Lung (tissue), 12 donors: Measurements from ENCODE around the gene SRXN1. TPM values are rescaled to one million over a fixed set of nuclear protein-coding genes. Genes with fewer than 3 reads are reported as not detected.

ENCODE experiments used
- ATAC-seq: fragments of 200-7000 bp; cut with Tn5 transposase; one replicate; pipeline ENCODE4 v1.9.1; 2020; ENCODE audit warnings: moderate number of reproducible peaks; ENCODE audit not compliant: insufficient read depth, low FRiP score
- DNase-seq, 3 donors: peaks; one replicate each; pipeline ENCODE4 v3.0.0-alpha.2; 2013 to 2017
- H3K27ac ChIP-seq, 2 donors: one replicate each; pipeline ENCODE4 v1.5.1; 2013; ENCODE audit warnings: mild to moderate bottlenecking in 2 of 2, moderate library complexity in 2 of 2, control low read depth in 1 of 2, inconsistent platforms in 1 of 2, low read depth in 1 of 2, low read length in 1 of 2
- H3K27me3 ChIP-seq, 3 donors: one replicate each; pipeline ENCODE4 v1.5.1; 2013; ENCODE audit warnings: low read length in 2 of 3; ENCODE audit not compliant: control insufficient read depth in 3 of 3, insufficient read depth in 3 of 3
- H3K36me3 ChIP-seq, 4 donors: one replicate each; pipeline ENCODE4 v1.5.1; 2013; ENCODE audit warnings: low read length in 4 of 4, mild to moderate bottlenecking in 1 of 4, moderate library complexity in 1 of 4; ENCODE audit not compliant: control insufficient read depth in 4 of 4, insufficient read depth in 4 of 4
- H3K4me1 ChIP-seq, 5 donors: one replicate each; pipeline ENCODE4 v1.5.1; 2013; ENCODE audit warnings: low read length in 5 of 5, mild to moderate bottlenecking in 2 of 5, moderate library complexity in 1 of 5; ENCODE audit not compliant: control insufficient read depth in 5 of 5, insufficient read depth in 5 of 5
- H3K4me3 ChIP-seq: one replicate; pipeline ENCODE4 v1.5.1; 2013; ENCODE audit warnings: mild to moderate bottlenecking, control low read depth, moderate library complexity
- H3K9ac ChIP-seq, 2 donors: one replicate each; pipeline ENCODE4 v1.5.1; 2013; ENCODE audit warnings: low read length in 2 of 2, control low read depth in 1 of 2; ENCODE audit not compliant: insufficient read depth in 1 of 2
- H3K9me3 ChIP-seq, 4 donors: one replicate each; pipeline ENCODE4 v1.5.1; 2013; ENCODE audit warnings: low read length in 3 of 4, mild to moderate bottlenecking in 1 of 4, moderate library complexity in 1 of 4; ENCODE audit not compliant: control insufficient read depth in 4 of 4, insufficient read depth in 3 of 4
- WGBS, 2 donors: extraction: QIAGEN DNeasy Blood & Tissue Kit; methylation state at CpG; one replicate each; pipeline ENCODE4 v1.1.7; 2013; 5-methylcytosine and 5-hydroxymethylcytosine counted together
- polyA plus RNA-seq, 2 donors: library from polyadenylated mRNA; stranded (reverse); fragments of 200-250 nt; gene quantifications; one replicate each; pipeline ENCODE4 v1.2.1, GENCODE V29; 2013
- total RNA-seq, 2 donors: library from RNA; depleted of rRNA in 1 of 2; stranded (reverse); fragments of >200 nt in 1 of 2; gene quantifications; one replicate each; pipeline ENCODE4 v1.2.1, GENCODE V29; 2014 to 2021
- TF ChIP-seq, protein P1 (sequence below): IDR thresholded peaks from 2 replicates; pipeline ENCODE4 v1.5.1; 2012; ENCODE audit warnings: mild to moderate bottlenecking; ENCODE audit errors: control extremely low read depth, extremely low read depth
- donor health status: control.
- donor health status: control.
- donor health status: Bipolar disorder and iron deficiency.
- donor health status: healthy.
- donor health status: DM: yes; HTN: yes; CAD: no.

SRXN1 gene
- total and polyA plus RNA-seq, 4 donors, result 6.1 to 47.4 (median 25.3) TPM

DNA sequence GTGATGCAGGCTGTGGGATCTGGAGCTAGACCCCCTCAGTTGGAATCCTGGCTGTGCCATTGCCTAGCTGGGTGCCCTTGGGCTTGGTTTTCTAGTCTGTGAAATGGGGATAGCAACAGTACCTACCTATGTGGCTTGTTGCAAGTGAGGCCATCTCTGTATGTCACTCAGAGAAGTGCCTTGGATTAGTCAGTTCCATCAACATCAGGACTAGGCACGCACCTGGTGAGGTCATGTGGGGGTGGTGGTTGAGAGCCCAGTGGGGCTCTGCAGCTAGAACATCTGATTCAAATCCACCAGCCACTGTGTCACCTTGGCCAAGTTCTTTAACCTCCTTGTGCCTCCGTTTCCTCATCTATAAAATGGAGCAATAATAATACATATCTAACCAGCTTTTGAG, 55.4 kb downstream of the SRXN1 start:
- Histone ChIP-seq H3K9me3 (peaks cover 0 to 2% (median 0%) of the 10 kb centered on the region in 4 donors), H3K4me1 (peaks cover 0 to 5% (median under 1%) of the 10 kb centered on the region in 5 donors), H3K4me3 (no peak overlapping the region), H3K27ac (no peak overlapping the region), H3K27me3 (no peaks in the 10 kb centered on the region), H3K36me3 (no peaks in the 10 kb centered on the region), H3K9ac (no peak overlapping the region)
- DNase-seq, result no peak
- ATAC-seq, result no peak
- 94 to 95% methylated on average over 2 of the region's 2 CpGs for WGBS, 2 donors
- TF ChIP-seq, protein P1, sequence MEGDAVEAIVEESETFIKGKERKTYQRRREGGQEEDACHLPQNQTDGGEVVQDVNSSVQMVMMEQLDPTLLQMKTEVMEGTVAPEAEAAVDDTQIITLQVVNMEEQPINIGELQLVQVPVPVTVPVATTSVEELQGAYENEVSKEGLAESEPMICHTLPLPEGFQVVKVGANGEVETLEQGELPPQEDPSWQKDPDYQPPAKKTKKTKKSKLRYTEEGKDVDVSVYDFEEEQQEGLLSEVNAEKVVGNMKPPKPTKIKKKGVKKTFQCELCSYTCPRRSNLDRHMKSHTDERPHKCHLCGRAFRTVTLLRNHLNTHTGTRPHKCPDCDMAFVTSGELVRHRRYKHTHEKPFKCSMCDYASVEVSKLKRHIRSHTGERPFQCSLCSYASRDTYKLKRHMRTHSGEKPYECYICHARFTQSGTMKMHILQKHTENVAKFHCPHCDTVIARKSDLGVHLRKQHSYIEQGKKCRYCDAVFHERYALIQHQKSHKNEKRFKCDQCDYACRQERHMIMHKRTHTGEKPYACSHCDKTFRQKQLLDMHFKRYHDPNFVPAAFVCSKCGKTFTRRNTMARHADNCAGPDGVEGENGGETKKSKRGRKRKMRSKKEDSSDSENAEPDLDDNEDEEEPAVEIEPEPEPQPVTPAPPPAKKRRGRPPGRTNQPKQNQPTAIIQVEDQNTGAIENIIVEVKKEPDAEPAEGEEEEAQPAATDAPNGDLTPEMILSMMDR, result no peak

Other genes with a start within 250 kb of the SRXN1 start
- gene RBCK1, start 244.9 kb downstream of the SRXN1 start, total RNA-seq, result 100 to 1,000 TPM in 1 of 2 donors, 10 to 100 TPM in 1; 58.3 to 102 TPM
- gene RBCK1, start 244.9 kb downstream of the SRXN1 start, polyA plus RNA-seq, result 100 to 1,000 TPM in 1 of 2 donors, 10 to 100 TPM in 1; 95.9 to 108 TPM
- 10 to 100 TPM; 33.8 to 42.4 TPM for gene TBC1D20, start 190.7 kb downstream of the SRXN1 start, total RNA-seq
- 10 to 100 TPM; 15.7 to 20.6 TPM for gene TBC1D20, start 190.7 kb downstream of the SRXN1 start, polyA plus RNA-seq
- 100 to 1,000 TPM in 1 of 2 donors, 10 to 100 TPM in 1; 83.5 to 186 TPM for gene CSNK2A1, start 109.4 kb downstream of the SRXN1 start, total RNA-seq
- gene CSNK2A1, start 109.4 kb downstream of the SRXN1 start, polyA plus RNA-seq, result 10 to 100 TPM; 20.5 to 37.9 TPM
- gene TCF15, start 42.9 kb downstream of the SRXN1 start, total RNA-seq, result under 1 TPM in 1 of 2 donors, not detected in 1; 0.82 TPM
- gene TCF15, start 42.9 kb downstream of the SRXN1 start, polyA plus RNA-seq, result under 1 TPM; 0.28 to 0.40 TPM
- not detected for gene SCRT2, start 22.6 kb upstream of the SRXN1 start, total RNA-seq
- gene SCRT2, start 22.6 kb upstream of the SRXN1 start, polyA plus RNA-seq, result not detected
- gene SLC52A3, start 115.3 kb upstream of the SRXN1 start, total RNA-seq, result 1 to 10 TPM; 2.2 to 2.7 TPM
- gene SLC52A3, start 115.3 kb upstream of the SRXN1 start, polyA plus RNA-seq, result 1 to 10 TPM; 1.4 to 1.5 TPM
- gene FAM110A, start 180.5 kb upstream of the SRXN1 start, total RNA-seq, result 10 to 100 TPM in 1 of 2 donors, 1 to 10 TPM in 1; 8.6 to 17.9 TPM
- 10 to 100 TPM; 11.9 to 13.4 TPM for gene FAM110A, start 180.5 kb upstream of the SRXN1 start, polyA plus RNA-seq